Psoas muscle (tissue), 8 donors: Measurements from ENCODE around the gene NCAM1. TPM values are rescaled to one million over a fixed set of nuclear protein-coding genes. Genes with fewer than 3 reads are reported as not detected.

Source experiments
- ATAC-seq, 4 donors: fragments of 200-7000 bp; cut with Tn5 transposase; one replicate each; pipeline ENCODE4 v1.9.1; 2020; ENCODE audit warnings: moderate library complexity in 3 of 4, mild to moderate bottlenecking in 2 of 4
- DNase-seq, 2 donors: peaks; one replicate each; pipeline ENCODE4 v3.0.0-alpha.2; 2020
- H3K27ac ChIP-seq: fragments of 200-600 bp; one replicate; pipeline ENCODE4 v1.8.0; 2022
- H3K27me3 ChIP-seq, 3 donors: fragments of 200-600 bp in 1 of 3; one replicate each; pipeline versions ENCODE4 v1.6.1 to v1.8.0; 2013 to 2022; ENCODE audit warnings: low read length in 2 of 3, mild to moderate bottlenecking in 2 of 3, moderate library complexity in 1 of 3; ENCODE audit not compliant: insufficient read depth in 3 of 3
- H3K36me3 ChIP-seq, 2 donors: fragments of 200-600 bp in 1 of 2; one replicate each; pipeline versions ENCODE4 v1.6.1 to v1.8.0; 2013 to 2022; ENCODE audit warnings: low read depth in 1 of 2, mild to moderate bottlenecking in 1 of 2, moderate library complexity in 1 of 2; ENCODE audit not compliant: insufficient read depth in 1 of 2
- H3K4me1 ChIP-seq: fragments of 200-600 bp; one replicate; pipeline ENCODE4 v1.8.0; 2022
- H3K4me3 ChIP-seq: fragments of 200-600 bp; one replicate; pipeline ENCODE4 v1.8.0; 2022; ENCODE audit warnings: mild to moderate bottlenecking
- H3K9me3 ChIP-seq: fragments of 200-600 bp; one replicate; pipeline ENCODE4 v1.8.0; 2022
- WGBS, 3 donors: extraction: QIAGEN DNeasy Blood & Tissue Kit; methylation state at CpG; one replicate each; pipeline versions ENCODE4 v1.1.6 to v1.1.7; 2013; 5-methylcytosine and 5-hydroxymethylcytosine counted together
- intact Hi-C, 2 donors: fragments of 100-400 bp; cut with DNase I; formaldehyde crosslinking; loops; one replicate each; pipeline versions ENCODE4 v1.11.0 to v1.14.2; 2022
- polyA plus RNA-seq, 3 donors: library from polyadenylated mRNA; stranded (reverse); fragments of 200-250 nt; gene quantifications; one replicate each; pipeline ENCODE4 v1.2.3, GENCODE V29; 2013
- total RNA-seq, 4 donors: library from RNA; stranded (reverse); fragmentation: NEBNext Ultra II Directional in 2 of 4; extraction: Animal tissue kit (Norgen Biotek cat#: 25700) in 2 of 4; gene quantifications; one replicate each; pipeline versions ENCODE4 v1.2.1 to v1.2.4, GENCODE V29; 2021 to 2023
- TF ChIP-seq, protein P1 (sequence below): fragments of 200-600 bp; IDR thresholded peaks from one replicate; pipeline ENCODE4 v1.8.0; 2022; ENCODE audit warnings: antibody characterized with exemption
- donor health status: healthy with polysubstance abuse.
- donor health status: DM: no; HTN: no; CAD: no; lungs with moderate emphysema.
- donor health status: Bipolar disorder and iron deficiency.
- donor health status: healthy.
- donor health status: DM: yes; HTN: yes; CAD: no.
- donor health status: DM: no; HTN: no; CAD: no.
- donor health status: DM: no; HTN: no; CAD: no.
- donor health status: DM: yes; HTN: yes; CAD: no.

NCAM1 gene
- total and polyA plus RNA-seq, 7 donors: 1.3 to 50.3 (median 3.0) TPM

DNA sequence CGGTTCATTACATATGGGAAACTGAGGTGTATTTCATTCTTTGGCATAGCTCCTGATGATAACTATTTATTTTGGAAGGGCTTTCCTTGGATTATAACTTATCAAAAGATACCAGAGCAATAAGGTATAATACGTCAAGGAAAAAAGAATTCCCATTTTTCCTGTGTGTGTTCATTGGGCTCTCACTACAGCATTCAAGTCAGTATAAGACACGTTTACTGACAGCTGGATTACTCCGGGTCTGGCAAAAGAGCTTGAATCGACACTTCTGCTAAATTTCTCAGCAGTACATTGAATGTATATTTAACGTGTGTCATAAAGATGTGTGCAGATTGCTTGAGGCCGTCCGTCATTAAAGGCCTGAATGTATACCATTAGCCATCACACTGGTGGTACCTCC is 163.4 kb downstream of the NCAM1 start:
- Histone ChIP-seq H3K36me3 (no peaks in the 10 kb centered on the region), H3K4me3 (no peak overlapping the region), H3K27ac (no peak overlapping the region), H3K9me3 (no peaks in the 10 kb centered on the region), H3K27me3 (peaks cover 0 to 1% (median 0%) of the 10 kb centered on the region in 3 donors), H3K4me1 (no peaks in the 10 kb centered on the region)
- TF ChIP-seq, protein P1, sequence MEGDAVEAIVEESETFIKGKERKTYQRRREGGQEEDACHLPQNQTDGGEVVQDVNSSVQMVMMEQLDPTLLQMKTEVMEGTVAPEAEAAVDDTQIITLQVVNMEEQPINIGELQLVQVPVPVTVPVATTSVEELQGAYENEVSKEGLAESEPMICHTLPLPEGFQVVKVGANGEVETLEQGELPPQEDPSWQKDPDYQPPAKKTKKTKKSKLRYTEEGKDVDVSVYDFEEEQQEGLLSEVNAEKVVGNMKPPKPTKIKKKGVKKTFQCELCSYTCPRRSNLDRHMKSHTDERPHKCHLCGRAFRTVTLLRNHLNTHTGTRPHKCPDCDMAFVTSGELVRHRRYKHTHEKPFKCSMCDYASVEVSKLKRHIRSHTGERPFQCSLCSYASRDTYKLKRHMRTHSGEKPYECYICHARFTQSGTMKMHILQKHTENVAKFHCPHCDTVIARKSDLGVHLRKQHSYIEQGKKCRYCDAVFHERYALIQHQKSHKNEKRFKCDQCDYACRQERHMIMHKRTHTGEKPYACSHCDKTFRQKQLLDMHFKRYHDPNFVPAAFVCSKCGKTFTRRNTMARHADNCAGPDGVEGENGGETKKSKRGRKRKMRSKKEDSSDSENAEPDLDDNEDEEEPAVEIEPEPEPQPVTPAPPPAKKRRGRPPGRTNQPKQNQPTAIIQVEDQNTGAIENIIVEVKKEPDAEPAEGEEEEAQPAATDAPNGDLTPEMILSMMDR: no peak
- DNase-seq (no peak), ATAC-seq (no peak)
- 89 to 90% (median 89%) methylated on average over 8 of the region's 8 CpGs for WGBS, 3 donors
- intact Hi-C loops: no loop called here

DNA sequence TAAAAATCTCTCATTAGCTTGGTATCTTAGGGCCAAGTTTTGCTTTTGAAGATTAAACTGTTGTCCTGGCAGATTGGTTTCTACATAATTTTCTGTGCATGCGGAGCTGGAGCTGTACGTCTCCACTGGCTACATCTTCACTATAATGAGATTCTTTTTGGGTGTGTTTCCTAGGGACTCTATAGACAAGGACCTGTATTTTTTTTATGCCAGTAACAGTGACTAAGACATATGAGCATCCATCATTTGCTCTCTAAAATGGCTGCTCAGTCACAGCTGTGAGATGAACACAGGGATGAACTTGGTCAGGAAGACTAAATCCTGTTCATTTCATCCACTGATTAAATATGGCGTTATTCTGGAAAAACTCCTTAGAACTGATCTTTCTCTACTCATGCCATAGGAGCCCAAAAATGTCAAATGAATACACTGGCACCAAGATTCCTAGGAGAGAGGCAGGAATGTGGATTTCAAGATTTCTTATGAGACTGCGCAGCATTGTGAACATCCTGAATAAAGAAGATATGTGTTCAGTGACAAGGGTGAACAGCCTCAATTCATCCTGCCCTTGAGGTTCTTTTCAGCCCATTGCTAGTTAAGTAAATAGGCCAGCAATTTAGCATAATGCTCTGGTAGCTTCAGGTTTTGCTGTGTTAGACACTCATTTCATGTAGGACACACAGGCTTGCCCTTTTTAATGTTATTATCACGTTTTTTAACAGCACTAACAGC is 168.2 kb downstream of the NCAM1 start:
- WGBS, 3 donors: 95 to 97% (median 96%) methylated on average over 5 of the region's 5 CpGs
- intact Hi-C loops: no loop called here
- H3K36me3 ChIP-seq: no peaks in the 10 kb centered on the region
- no peaks in the 10 kb centered on the region for H3K4me1 ChIP-seq
- H3K27ac ChIP-seq: no peak overlapping the region
- TF ChIP-seq, protein P1: no peak
- H3K4me3 ChIP-seq: no peak overlapping the region
- DNase-seq: no peak
- H3K27me3 ChIP-seq: peaks cover 0 to 1% (median 0%) of the 10 kb centered on the region in 3 donors
- no peak for ATAC-seq
- H3K9me3 ChIP-seq: no peaks in the 10 kb centered on the region

DNA sequence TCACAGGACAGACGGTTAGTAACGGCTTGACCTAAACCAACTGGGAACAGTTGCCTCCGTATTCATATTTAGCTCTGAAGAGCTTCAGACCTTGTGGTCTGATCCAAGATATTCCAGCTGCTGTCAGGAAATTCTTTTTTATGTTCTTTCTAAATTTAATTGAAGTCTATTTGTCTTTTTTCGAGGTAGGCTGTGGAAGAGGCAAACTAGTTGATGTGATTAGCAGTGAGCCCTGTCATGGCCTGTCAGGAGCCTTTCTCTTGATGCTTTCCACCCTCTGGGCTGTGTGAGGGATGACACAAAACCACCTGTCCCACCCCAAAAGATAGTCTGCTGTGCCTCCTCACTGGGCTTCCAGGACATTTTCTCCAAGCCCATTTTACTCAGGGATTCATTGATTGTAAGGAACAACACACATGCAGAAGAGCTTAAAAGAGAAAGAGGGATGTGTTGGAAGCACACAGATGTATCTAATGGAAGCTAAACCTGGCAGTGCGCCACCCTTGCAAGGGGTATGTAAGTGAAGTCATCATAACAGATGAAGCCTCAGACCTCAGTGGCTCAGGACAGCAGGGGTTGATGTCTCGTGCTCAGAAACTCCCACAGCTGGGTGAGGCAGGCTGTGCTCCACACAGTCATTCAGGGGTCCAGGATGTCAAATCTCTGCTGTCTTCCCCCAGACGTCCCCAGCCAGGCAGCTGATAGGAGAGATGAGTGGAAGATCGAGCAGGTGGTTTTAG is 170.0 kb downstream of the NCAM1 start:
- peaks cover 0 to 1% (median 0%) of the 10 kb centered on the region in 3 donors for H3K27me3 ChIP-seq
- no peaks in the 10 kb centered on the region for H3K9me3 ChIP-seq
- no peaks in the 10 kb centered on the region for H3K36me3 ChIP-seq
- DNase-seq (no peak), ATAC-seq (no peak)
- no peak overlapping the region for H3K4me3 ChIP-seq
- no peak overlapping the region for H3K27ac ChIP-seq
- TF ChIP-seq, protein P1: no peak
- intact Hi-C loops: no loop called here
- WGBS, 3 donors: 63 to 75% (median 63%) methylated on average over 8 of the region's 8 CpGs
- H3K4me1 ChIP-seq: no peaks in the 10 kb centered on the region

DNA sequence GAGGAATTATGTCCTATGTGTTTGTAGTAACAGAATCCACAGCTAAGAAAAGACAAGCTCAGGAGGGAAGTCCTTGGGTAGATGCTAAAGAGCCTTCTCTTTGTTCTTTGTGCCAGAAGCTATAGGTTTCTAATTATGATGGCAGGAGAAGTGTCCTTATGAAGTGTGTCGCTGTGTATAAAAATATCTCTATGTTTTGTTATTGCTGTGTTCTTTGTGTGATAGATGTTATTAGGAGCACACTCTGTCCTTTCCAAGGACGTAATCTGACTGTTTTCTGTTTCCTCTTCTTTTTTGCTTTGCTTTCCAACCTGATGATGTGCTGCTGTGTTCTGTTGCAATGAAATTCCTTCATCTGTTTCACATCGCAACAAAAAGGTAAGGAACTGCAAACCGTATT is 171.9 kb downstream of the NCAM1 start:
- H3K4me1 ChIP-seq: no peaks in the 10 kb centered on the region
- DNase-seq (no peak), ATAC-seq (no peak)
- H3K27ac ChIP-seq: no peak overlapping the region
- no peaks in the 10 kb centered on the region for H3K27me3 ChIP-seq
- H3K36me3 ChIP-seq: no peaks in the 10 kb centered on the region
- intact Hi-C loops: no loop called here
- TF ChIP-seq, protein P1: no peak
- H3K9me3 ChIP-seq: no peaks in the 10 kb centered on the region
- 70 to 92% (median 81%) methylated on average over 4 of the region's 4 CpGs for WGBS, 3 donors
- no peak overlapping the region for H3K4me3 ChIP-seq
